NCI-H2171 (cell line): ENCODE data around the gene TMEM117.

ENCODE experiments used
- DNase-seq: peaks from one replicate; lab custom pipeline; 2025; lab: John Stamatoyannopoulos, UW

Gene TMEM117

GRCh38 chr12:43835656-43836474 lies at the start of gene TMEM117:
Gene TMEM117, plus strand, starts transcription at chr12:43836081.
- DNase-seq, result peak; percentile 28

- no peak for DNase-seq
These were observed 48.8 kb upstream of the TMEM117 start for GRCh38 chr12:43786899-43787693.

GRCh38 chr12:43789941-43790340 lies 45.9 kb upstream of the TMEM117 start:
- no peak for DNase-seq

GRCh38 chr12:43795716-43796280 lies 40.1 kb upstream of the TMEM117 start:
- no peak for DNase-seq

- DNase-seq, result no peak
These were observed 38.2 kb upstream of the TMEM117 start for GRCh38 chr12:43797561-43798217.

- no peak for DNase-seq
These were observed 30.6 kb upstream of the TMEM117 start for GRCh38 chr12:43805149-43805859.

- DNase-seq, result peak; percentile 76
These were observed 29.8 kb upstream of the TMEM117 start, which contains the start of gene TWF1 for GRCh38 chr12:43805860-43806736. Gene TWF1, minus strand, starts transcription at chr12:43806317. Its CDS starts 72 bp downstream, at chr12:43806245.

- no peak for DNase-seq
These were observed 29.2 kb upstream of the TMEM117 start for GRCh38 chr12:43806737-43807072.

- DNase-seq, result no peak
These were observed 28.5 kb upstream of the TMEM117 start for GRCh38 chr12:43807386-43807785.

GRCh38 chr12:43812057-43812456 lies 23.8 kb upstream of the TMEM117 start:
- DNase-seq, result no peak

- DNase-seq, result no peak
These were observed 23.0 kb upstream of the TMEM117 start for GRCh38 chr12:43812926-43813325.

GRCh38 chr12:43815416-43815815 lies 20.5 kb upstream of the TMEM117 start:
- no peak for DNase-seq

- DNase-seq, result no peak
These were observed 19.7 kb upstream of the TMEM117 start for GRCh38 chr12:43816168-43816567.

- no peak for DNase-seq
These were observed 11.6 kb upstream of the TMEM117 start for GRCh38 chr12:43824207-43824775.

GRCh38 chr12:43826681-43827080 lies 9.2 kb upstream of the TMEM117 start:
- DNase-seq, result no peak

- DNase-seq, result no peak
These were observed 8.8 kb upstream of the TMEM117 start for GRCh38 chr12:43827093-43827492.

GRCh38 chr12:43832463-43833168 lies 3.3 kb upstream of the TMEM117 start:
- DNase-seq, result no peak

- no peak for DNase-seq
These were observed 621 bp upstream of the TMEM117 start for GRCh38 chr12:43835264-43835655.

- no peak for DNase-seq
These were observed 651 bp downstream of the TMEM117 start for GRCh38 chr12:43836475-43836989.
